Measurements from ENCODE around the gene SESTD1. TPM values are rescaled to one million over a fixed set of nuclear protein-coding genes. Genes with fewer than 3 reads are reported as not detected.
"Not testable (repeated sequence)": the region's sequence is repeated elsewhere in the genome, so short reads cannot be mapped to it uniquely, and the experiment has no call there.

SESTD1 gene
- total and polyA plus RNA-seq, 2 donors, result 41.1 to 81.0 TPM

DNA sequence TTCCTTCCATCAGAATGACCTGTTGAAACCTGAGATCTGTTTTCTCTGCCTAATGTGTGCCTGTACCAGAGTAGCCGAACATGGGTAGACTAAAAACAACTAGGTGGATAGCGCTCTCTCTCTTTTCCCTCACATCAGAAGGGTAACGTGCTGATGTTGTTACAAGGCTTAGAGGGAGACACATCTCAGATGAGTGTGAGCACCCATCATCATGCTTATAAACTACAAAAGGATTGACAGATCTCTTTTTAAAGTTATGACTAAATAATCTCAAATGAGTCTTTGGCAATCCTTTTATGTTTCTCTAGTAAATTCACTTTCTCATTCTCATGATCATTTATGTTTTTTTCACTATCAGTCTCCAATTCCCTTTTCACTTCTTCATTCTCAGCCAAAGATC lies 139.2 kb downstream of the SESTD1 start:
- 82% methylated on average over 3 of the region's 3 CpGs for WGBS

DNA sequence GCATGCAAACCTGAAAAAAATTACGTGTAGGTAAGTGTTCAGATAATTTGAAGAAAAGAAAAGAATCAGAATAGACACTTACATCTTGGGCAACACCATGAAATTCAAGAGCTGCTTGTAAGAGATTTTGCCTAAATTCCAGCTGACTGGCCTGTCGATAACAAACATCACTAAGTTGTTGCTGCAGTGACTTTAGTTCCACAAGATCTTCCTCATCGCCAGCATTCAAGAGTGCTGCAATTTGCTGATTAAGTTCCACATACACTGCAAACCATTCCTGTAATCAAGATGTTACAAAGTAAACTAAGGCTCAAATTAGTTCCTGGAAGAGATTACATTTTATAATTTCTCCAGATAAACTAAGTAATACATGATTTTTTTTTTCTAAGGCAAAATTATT lies 140.3 kb downstream of the SESTD1 start:
- H3K4me1 ChIP-seq (ENCODE audit: insufficient read depth), result no peaks in the 10 kb centered on the region
- no peaks in the 10 kb centered on the region for H3K36me3 ChIP-seq (ENCODE audit: insufficient read depth)
- WGBS, result 89% methylated on average over 3 of the region's 3 CpGs
- DNase-seq (ENCODE audit: extremely low spot score), result no peak
- no peak overlapping the region for H3K4me3 ChIP-seq (ENCODE audit: low read depth, low read length)
- H3K27ac ChIP-seq (ENCODE audit: low read depth), result no peak overlapping the region

More for the DNA sequence above, 139.2 kb downstream of the SESTD1 start:
- Histone ChIP-seq H3K27ac (ENCODE audit: low read depth) (no peak overlapping the region), H3K4me3 (ENCODE audit: low read depth, low read length) (no peak overlapping the region), H3K4me1 (ENCODE audit: insufficient read depth) (no peaks in the 10 kb centered on the region), H3K36me3 (ENCODE audit: insufficient read depth) (no peaks in the 10 kb centered on the region)
- no peak for DNase-seq (ENCODE audit: extremely low spot score)

DNA sequence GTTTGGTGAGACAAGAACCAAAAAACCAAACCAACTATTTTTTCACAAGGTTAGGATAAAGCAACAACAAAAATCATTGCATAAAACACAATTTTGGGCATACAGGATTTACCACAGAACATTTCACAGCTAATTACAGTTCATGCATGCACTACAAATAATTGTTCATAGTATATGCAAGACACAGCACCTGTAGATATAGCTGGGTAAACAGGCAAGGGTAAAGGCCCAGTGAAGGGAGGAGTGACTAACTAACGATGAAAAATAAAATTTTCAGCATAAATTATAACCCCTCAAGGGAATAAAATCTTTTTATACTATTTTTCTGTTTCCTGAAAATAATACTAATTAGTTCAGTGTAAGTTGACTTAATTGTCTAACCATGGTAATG lies 141.4 kb downstream of the SESTD1 start:
- WGBS, result 94% methylated on average over 1 of the region's 1 CpG
- Histone ChIP-seq H3K36me3 (ENCODE audit: insufficient read depth) (no peaks in the 10 kb centered on the region), H3K4me3 (ENCODE audit: low read depth, low read length) (no peak overlapping the region), H3K27ac (ENCODE audit: low read depth) (no peak overlapping the region), H3K4me1 (ENCODE audit: insufficient read depth) (no peaks in the 10 kb centered on the region)
- no peak for DNase-seq (ENCODE audit: extremely low spot score)

DNA sequence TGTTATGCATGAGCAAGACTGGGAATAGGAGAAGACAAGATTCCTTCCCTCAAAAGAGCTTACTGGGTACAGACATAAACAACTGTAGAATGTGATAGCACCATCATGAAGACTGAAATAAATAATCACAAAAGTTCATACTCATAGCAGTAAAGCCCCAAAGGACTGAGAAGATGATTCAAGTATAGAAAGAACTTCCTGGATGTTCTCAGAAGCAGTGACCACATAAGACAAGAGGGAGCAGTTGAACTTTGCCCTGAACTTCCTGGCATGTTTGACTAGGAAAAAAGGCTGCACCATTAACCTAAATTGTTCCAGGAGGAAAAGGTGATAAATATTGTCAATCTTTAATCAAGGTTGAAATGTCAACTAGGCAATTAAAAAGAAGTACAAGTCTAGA lies 156.9 kb downstream of the SESTD1 start:
- peaks cover 5% of the 10 kb centered on the region for H3K36me3 ChIP-seq (ENCODE audit: insufficient read depth)
- H3K4me3 ChIP-seq (ENCODE audit: low read depth, low read length), result no peak overlapping the region
- no peaks in the 10 kb centered on the region for H3K4me1 ChIP-seq (ENCODE audit: insufficient read depth)
- DNase-seq (ENCODE audit: extremely low spot score), result no peak
- no peak overlapping the region for H3K27ac ChIP-seq (ENCODE audit: low read depth)

DNA sequence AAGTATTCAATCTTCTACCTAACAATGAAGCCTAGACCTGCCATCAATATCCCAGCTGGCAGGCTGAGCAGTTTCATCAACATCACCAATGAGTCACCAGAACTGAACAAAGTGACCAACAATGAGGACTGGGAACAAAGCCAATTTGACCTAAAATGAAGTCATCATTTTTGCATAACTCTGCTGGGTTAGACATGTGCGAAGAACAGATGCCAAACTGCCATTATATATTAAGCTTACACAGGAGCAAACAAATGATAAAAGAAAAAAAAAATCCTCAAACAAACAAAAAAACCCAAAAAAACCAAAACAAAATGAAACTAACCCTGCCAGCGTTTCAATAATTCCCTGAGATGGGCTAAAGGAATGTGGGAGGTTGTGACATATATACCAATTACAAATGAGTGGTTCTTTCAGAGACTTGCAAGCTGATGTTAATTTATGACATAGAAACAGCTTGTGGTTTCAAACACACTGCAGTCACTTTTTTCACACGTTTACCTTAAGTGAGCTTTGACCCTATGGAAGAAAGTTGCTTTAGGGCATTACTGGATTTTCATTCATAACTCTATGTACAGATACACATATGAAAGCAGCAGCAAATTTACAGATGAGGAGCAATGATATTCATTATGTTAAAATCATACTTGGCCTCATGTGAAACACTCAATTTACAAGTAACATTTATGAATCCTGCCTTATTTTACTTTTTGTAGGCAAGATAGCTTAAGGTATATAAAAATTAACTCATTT lies 157.8 kb downstream of the SESTD1 start:
- Histone ChIP-seq H3K4me3 (ENCODE audit: low read depth, low read length) (no peak overlapping the region), H3K36me3 (ENCODE audit: insufficient read depth) (peaks cover 5% of the 10 kb centered on the region), H3K27ac (ENCODE audit: low read depth) (no peak overlapping the region), H3K4me1 (ENCODE audit: insufficient read depth) (no peaks in the 10 kb centered on the region)
- DNase-seq (ENCODE audit: extremely low spot score), result no peak
- 60% methylated on average over 3 of the region's 3 CpGs for WGBS

DNA sequence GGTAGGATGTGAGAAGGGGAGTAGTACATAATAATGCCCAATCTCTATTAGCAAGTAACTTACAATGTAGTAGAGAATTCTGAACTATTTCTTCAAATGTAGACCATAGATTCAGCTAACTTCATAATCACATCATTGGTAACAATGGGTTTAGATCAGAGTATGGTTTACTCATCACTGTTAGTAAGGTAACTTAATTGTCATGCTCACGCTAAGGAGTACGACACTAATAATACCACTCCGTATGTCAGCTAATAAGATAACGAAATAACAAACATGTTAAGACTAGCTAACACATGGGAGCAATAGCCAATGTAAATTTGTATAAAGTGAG lies 158.3 kb downstream of the SESTD1 start:
- no peak overlapping the region for H3K27ac ChIP-seq (ENCODE audit: low read depth)
- H3K4me3 ChIP-seq (ENCODE audit: low read depth, low read length), result no peak overlapping the region
- no peak for DNase-seq (ENCODE audit: extremely low spot score)
- H3K4me1 ChIP-seq (ENCODE audit: insufficient read depth), result no peaks in the 10 kb centered on the region
- WGBS, result 67% methylated on average over 4 of the region's 4 CpGs
- H3K36me3 ChIP-seq (ENCODE audit: insufficient read depth), result peaks cover 5% of the 10 kb centered on the region

DNA sequence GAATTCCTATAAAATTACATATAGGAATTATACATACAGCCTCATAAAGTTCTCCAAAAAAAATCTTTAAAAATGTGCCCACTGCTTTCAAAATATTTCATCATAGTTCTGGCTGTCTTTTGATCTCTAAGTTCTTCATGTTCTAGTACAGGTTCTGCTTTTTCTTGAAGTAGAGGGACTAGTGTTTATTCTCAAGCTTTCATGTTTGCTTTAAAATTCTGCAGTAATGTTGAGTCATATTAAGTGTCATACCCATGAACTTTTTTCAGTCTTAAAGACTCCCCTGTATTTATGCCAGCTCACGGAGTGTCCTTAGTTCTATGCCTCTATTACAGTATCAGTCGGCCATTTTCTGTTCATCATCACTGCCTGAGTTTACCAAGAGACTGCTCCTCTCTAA lies 159.9 kb downstream of the SESTD1 start:
- DNase-seq (ENCODE audit: extremely low spot score), result no peak
- Histone ChIP-seq H3K27ac (ENCODE audit: low read depth) (no peak overlapping the region), H3K36me3 (ENCODE audit: insufficient read depth) (peaks cover 5% of the 10 kb centered on the region), H3K4me3 (ENCODE audit: low read depth, low read length) (no peak overlapping the region), H3K4me1 (ENCODE audit: insufficient read depth) (no peaks in the 10 kb centered on the region)
- WGBS, result 69% methylated on average over 2 of the region's 2 CpGs

DNA sequence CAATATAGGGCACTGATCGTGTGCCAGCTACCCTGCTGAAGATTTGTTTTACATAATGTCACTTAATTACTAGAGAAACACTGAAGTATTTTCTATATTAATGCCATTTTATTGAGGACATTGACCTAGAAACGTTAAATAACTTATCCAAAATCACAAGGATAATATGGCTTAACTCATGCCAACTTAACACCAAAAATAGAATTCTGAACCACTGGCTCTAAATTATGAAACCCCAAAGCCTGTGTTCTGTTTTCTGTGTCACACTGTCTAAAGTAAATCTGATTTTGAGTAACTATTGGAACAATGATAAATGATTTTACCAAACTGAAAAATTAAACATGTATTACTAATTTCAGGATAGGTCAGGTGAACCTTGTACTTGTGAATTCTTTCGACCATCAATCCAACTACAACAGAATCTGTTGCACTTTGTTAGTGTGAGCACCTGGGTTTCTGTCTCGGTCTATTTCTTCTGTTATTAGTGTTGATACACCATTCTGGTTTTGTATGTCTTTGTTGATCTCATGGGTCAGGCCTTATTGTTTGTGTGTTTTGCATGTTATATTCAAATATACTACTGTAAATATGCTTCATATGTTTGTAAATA lies 166.4 kb downstream of the SESTD1 start:
- WGBS, result 82% methylated on average over 4 of the region's 4 CpGs
- H3K4me3 ChIP-seq (ENCODE audit: low read depth, low read length), result no peak overlapping the region
- DNase-seq (ENCODE audit: extremely low spot score), result no peak
- H3K4me1 ChIP-seq (ENCODE audit: insufficient read depth), result no peaks in the 10 kb centered on the region
- H3K27ac ChIP-seq (ENCODE audit: low read depth), result no peak overlapping the region
- H3K36me3 ChIP-seq (ENCODE audit: insufficient read depth), result no peaks in the 10 kb centered on the region

DNA sequence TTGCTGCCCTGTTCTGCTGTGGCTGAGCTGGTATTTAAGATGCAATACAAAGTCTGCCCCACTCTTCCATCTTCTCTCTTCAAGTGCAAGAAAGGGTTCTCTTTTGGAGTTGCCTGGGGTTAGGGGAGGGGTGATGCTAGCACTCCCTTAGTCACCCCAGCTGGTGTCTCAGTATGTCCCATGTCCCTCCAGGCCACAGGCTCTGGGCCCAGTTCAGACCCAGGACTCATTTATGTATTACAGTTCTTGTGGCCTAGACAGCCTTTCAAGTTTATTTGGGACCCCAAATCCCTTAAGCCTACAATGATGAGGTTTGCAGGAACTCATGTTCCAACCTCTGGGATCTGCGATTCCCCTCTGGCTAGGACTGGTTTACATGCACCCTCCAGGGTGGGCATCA lies 167.5 kb downstream of the SESTD1 start:
- WGBS, result 88% methylated on average over 1 of the region's 1 CpG
- DNase-seq (ENCODE audit: extremely low spot score), result no peak
- no peaks in the 10 kb centered on the region for H3K36me3 ChIP-seq (ENCODE audit: insufficient read depth)
- H3K4me3 ChIP-seq (ENCODE audit: low read depth, low read length), result no peak overlapping the region
- no peaks in the 10 kb centered on the region for H3K4me1 ChIP-seq (ENCODE audit: insufficient read depth)
- H3K27ac ChIP-seq (ENCODE audit: low read depth), result no peak overlapping the region

DNA sequence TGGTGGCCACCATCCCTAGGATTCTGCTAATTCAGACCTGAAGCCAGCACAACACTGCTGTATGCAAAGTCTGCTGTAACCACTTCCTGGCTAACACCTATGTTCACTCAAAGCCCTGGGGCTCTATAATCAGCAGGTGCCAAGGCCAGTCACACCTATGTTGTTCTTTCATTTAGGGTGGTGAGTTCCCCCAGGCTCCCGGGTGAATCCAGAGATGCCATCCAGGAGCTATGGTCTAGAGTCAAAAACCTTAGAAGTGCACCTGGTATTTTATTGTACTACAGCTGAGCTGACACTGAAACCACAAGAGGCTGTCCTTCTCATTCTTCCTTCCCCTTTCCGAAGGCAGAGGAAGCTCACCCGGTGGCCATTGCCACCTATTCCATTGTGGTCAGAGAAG lies 168.5 kb downstream of the SESTD1 start:
- WGBS, result 88% methylated on average over 3 of the region's 3 CpGs

DNA sequence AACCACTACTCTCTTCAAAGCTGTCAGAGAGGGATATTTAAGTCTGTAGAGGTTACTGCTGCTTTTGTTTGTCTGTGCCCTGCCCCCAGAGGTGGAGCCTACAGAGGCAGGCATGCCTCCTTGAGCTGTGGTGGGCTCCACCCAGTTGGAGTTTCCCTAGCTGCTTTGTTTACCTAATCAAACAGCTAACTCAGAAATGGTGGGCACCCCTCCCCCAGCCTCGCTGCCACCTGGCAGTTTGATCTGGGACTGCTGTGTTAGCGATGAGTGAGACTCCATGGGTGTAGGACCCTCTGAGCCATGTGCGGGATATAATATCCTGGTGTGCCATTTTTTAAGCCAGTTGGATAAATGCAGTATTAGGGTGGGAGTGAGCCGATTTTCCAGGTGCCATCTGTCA lies 171.7 kb downstream of the SESTD1 start:
- not testable (repeated sequence) for DNase-seq (ENCODE audit: extremely low spot score); H3K4me1 ChIP-seq (ENCODE audit: insufficient read depth); H3K36me3 ChIP-seq (ENCODE audit: insufficient read depth); H3K4me3 ChIP-seq (ENCODE audit: low read depth, low read length); H3K27ac ChIP-seq (ENCODE audit: low read depth)
- WGBS, result 97% methylated on average over 4 of the region's 4 CpGs

More for the DNA sequence above, 168.5 kb downstream of the SESTD1 start:
- no peaks in the 10 kb centered on the region for H3K36me3 ChIP-seq (ENCODE audit: insufficient read depth)
- no peak overlapping the region for H3K4me3 ChIP-seq (ENCODE audit: low read depth, low read length)
- no peak overlapping the region for H3K27ac ChIP-seq (ENCODE audit: low read depth)
- no peak for DNase-seq (ENCODE audit: extremely low spot score)
- no peaks in the 10 kb centered on the region for H3K4me1 ChIP-seq (ENCODE audit: insufficient read depth)

DNA sequence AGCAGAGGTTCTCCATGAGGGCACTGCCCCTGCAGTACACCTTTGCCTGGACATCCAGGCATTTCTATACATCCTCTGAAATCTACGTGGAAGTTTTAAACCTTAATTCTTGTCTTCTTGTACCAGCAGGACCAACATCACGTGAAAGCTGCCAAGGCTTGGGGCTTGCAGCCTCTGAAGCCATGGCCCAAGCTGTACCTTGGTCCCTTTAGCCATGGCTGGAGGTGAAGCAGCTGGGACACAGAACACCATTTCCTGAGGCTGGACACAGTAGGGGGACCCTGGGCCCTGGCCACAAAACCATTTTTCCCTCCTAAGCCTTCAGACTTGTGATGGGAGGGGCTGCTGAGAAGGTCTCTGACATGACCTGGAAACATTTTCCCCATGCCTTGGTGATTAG lies 181.9 kb downstream of the SESTD1 start:
- no peak for DNase-seq (ENCODE audit: extremely low spot score)
- Histone ChIP-seq H3K36me3 (ENCODE audit: insufficient read depth) (no peaks in the 10 kb centered on the region), H3K27ac (ENCODE audit: low read depth) (no peak overlapping the region), H3K4me3 (ENCODE audit: low read depth, low read length) (no peak overlapping the region), H3K4me1 (ENCODE audit: insufficient read depth) (no peaks in the 10 kb centered on the region)
- 60% methylated on average over 2 of the region's 2 CpGs for WGBS

DNA sequence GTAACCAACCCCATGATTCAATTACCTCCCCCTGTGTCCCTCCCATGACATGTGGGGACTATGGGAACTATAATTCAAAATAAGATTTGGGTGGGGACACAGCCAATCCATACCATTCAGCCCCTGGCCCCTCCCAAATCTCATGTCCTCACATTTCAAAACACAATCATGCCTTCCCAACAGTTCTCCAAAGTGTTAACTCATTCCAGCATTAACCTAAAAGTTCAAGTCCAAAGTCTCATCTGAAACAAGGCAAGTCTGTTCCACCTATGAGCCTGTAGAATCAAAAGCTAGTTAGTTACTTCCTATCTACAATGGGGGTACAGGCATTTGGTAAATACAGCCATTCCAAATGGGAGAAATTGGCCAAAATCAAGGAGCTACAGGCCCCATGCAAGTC lies 182.7 kb downstream of the SESTD1 start:
- H3K4me1 ChIP-seq (ENCODE audit: insufficient read depth), result no peaks in the 10 kb centered on the region
- H3K36me3 ChIP-seq (ENCODE audit: insufficient read depth), result no peaks in the 10 kb centered on the region
- H3K4me3 ChIP-seq (ENCODE audit: low read depth, low read length), result no peak overlapping the region
- no peak for DNase-seq (ENCODE audit: extremely low spot score)
- no peak overlapping the region for H3K27ac ChIP-seq (ENCODE audit: low read depth)

DNA sequence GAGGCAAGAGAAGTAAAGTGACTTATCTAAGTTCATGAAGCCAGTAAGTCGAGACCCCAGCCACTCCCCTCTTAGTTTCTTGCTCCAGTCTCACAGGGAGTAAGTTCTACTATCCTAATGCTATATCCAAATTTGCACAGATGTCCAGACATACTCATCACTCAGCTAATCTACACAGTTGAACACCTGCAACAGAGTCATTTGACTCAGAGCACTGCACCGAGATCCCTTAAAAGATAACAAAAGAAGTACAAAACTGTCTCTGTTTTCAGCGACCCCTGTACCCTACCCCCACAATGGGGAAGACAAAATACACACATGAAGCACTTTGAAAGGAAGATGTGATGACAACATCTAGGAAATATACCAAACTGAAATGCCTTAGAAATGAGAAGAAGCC lies 192.1 kb downstream of the SESTD1 start:
- WGBS, result 76% methylated on average over 3 of the region's 3 CpGs
- H3K36me3 ChIP-seq (ENCODE audit: insufficient read depth), result no peaks in the 10 kb centered on the region
- H3K4me3 ChIP-seq (ENCODE audit: low read depth, low read length), result no peak overlapping the region
- no peak for DNase-seq (ENCODE audit: extremely low spot score)
- H3K27ac ChIP-seq (ENCODE audit: low read depth), result no peak overlapping the region
- H3K4me1 ChIP-seq (ENCODE audit: insufficient read depth), result no peaks in the 10 kb centered on the region

All from urinary bladder (tissue), 4 donors.